Mucosa of descending colon (tissue), 3 donors: ENCODE data around the gene ANKRD28. TPM values are rescaled to one million over a fixed set of nuclear protein-coding genes. Genes with fewer than 3 reads are reported as not detected.
"Not testable (repeated sequence)": the region's sequence is repeated elsewhere in the genome, so short reads cannot be mapped to it uniquely, and the experiment has no call there.

ENCODE experiments used
- ATAC-seq: fragments of 200-7000 bp; cut with Tn5 transposase; one replicate; pipeline ENCODE4 v1.9.1; 2020; ENCODE audit warnings: mild to moderate bottlenecking, moderate library complexity
- DNase-seq, 3 donors: peaks; one replicate each; pipeline ENCODE4 v3.0.0-alpha.2; 2020
- H3K36me3 ChIP-seq: fragments of 200-600 bp; one replicate; pipeline ENCODE4 v1.8.0; 2021; ENCODE audit warnings: low read depth, mild to moderate bottlenecking
- H3K4me1 ChIP-seq: fragments of 200-600 bp; one replicate; pipeline ENCODE4 v1.8.0; 2021; ENCODE audit warnings: low read depth, mild to moderate bottlenecking
- H3K4me3 ChIP-seq: fragments of 200-600 bp; one replicate; pipeline ENCODE4 v1.8.0; 2021; ENCODE audit warnings: mild to moderate bottlenecking
- H3K9me3 ChIP-seq: fragments of 200-600 bp; one replicate; pipeline ENCODE4 v1.8.0; 2021; ENCODE audit warnings: mild to moderate bottlenecking
- CTCF ChIP-seq: fragments of 200-600 bp; IDR thresholded peaks from one replicate; pipeline ENCODE4 v1.8.0; 2022; ENCODE audit warnings: antibody characterized with exemption, mild to moderate bottlenecking
- intact Hi-C, 2 donors: fragments of 100-400 bp; cut with DNase I in 1 of 2; cut with micrococcal nuclease in 1 of 2; formaldehyde crosslinking; loops; one replicate each; pipeline versions ENCODE4 v1.11.0 to v1.11.1; 2022; cut with DNase I, micrococcal nuclease
- total RNA-seq, 3 donors: library from RNA; stranded (reverse); fragmentation: NEBNext Ultra II Directional in 2 of 3; extraction: Animal tissue kit (Norgen Biotek cat#: 25700) in 2 of 3; gene quantifications; one replicate each; pipeline versions ENCODE4 v1.2.1 to v1.2.4, GENCODE V29; 2021 to 2023
- donor health status: DM: no; HTN: no; CAD: no; lungs with moderate emphysema.
- donor health status: DM: no; HTN: no; CAD: no.
- donor health status: DM: no; HTN: yes; CAD: no.

ANKRD28 gene
- total RNA-seq, 3 donors from 2014 or later, result 50.5 to 57.3 (median 55.3) TPM

GRCh38 chr3:15819576-15819975, 21.8 kb upstream of the ANKRD28 start:
- ATAC-seq (no peak), DNase-seq (no peak)
- no peak for TF ChIP-seq CTCF
- Histone ChIP-seq H3K36me3 (no peaks in the 10 kb centered on the region), H3K4me1 (no peaks in the 10 kb centered on the region), H3K9me3 (no peaks in the 10 kb centered on the region), H3K4me3 (no peak overlapping the region)
- intact Hi-C loops, result loop anchor here in 1 of 2 donors (10.0 kb wide), 1 partner anchor 185 kb away; no protein-coding TSS in a partner anchor

- intact Hi-C loops, result loop anchor here in 1 of 2 donors (10.0 kb wide), 1 partner anchor 184 kb away; no protein-coding TSS in a partner anchor
- no peak for ATAC-seq
- no peak for TF ChIP-seq CTCF
- H3K4me3 ChIP-seq, result no peak overlapping the region
- no peaks in the 10 kb centered on the region for H3K36me3 ChIP-seq
- no peaks in the 10 kb centered on the region for H3K4me1 ChIP-seq
- no peak for DNase-seq
- H3K9me3 ChIP-seq, result no peaks in the 10 kb centered on the region
Observed at GRCh38 chr3:15819043-15819442, 21.3 kb upstream of the ANKRD28 start.

- H3K9me3 ChIP-seq, result no peaks in the 10 kb centered on the region
- DNase-seq, result no peak
- H3K36me3 ChIP-seq, result no peaks in the 10 kb centered on the region
- H3K4me3 ChIP-seq, result no peak overlapping the region
- no peak for TF ChIP-seq CTCF
- intact Hi-C loops, result loop anchor here in 1 of 2 donors (10.0 kb wide), 1 partner anchor 181 kb away; no protein-coding TSS in a partner anchor
- no peak for ATAC-seq
- H3K4me1 ChIP-seq, result peaks cover 9% of the 10 kb centered on the region
Observed at GRCh38 chr3:15815696-15816095, 17.9 kb upstream of the ANKRD28 start.

GRCh38 chr3:15813079-15813478, 15.3 kb upstream of the ANKRD28 start:
- intact Hi-C loops, result loop anchor here (5.0 to 10.0 kb wide), 2 partner anchors 178 to 181 kb away; no protein-coding TSS in a partner anchor
- peaks cover 11% of the 10 kb centered on the region for H3K4me1 ChIP-seq
- H3K9me3 ChIP-seq, H3K36me3 ChIP-seq, H3K4me3 ChIP-seq, ATAC-seq, DNase-seq: not testable (repeated sequence)

- intact Hi-C loops, result loop anchor here (5.0 to 10.0 kb wide), 2 partner anchors 177 to 180 kb away; no protein-coding TSS in a partner anchor
- Histone ChIP-seq H3K4me3 (no peak overlapping the region), H3K36me3 (no peaks in the 10 kb centered on the region), H3K9me3 (no peaks in the 10 kb centered on the region), H3K4me1 (peaks cover 11% of the 10 kb centered on the region)
- TF ChIP-seq CTCF, result no peak
- no peak for ATAC-seq
- DNase-seq, result no peak
Observed at GRCh38 chr3:15812183-15812582, 14.4 kb upstream of the ANKRD28 start.

GRCh38 chr3:15810702-15811101, 12.9 kb upstream of the ANKRD28 start:
- Histone ChIP-seq H3K4me3 (no peak overlapping the region), H3K4me1 (peaks cover 11% of the 10 kb centered on the region), H3K36me3 (no peaks in the 10 kb centered on the region), H3K9me3 (no peaks in the 10 kb centered on the region)
- TF ChIP-seq CTCF, result no peak
- DNase-seq (peak in 1 of 3 donors; percentile 17), ATAC-seq (peak; percentile 73)
- intact Hi-C loops, result loop anchor here (5.0 to 10.0 kb wide), 2 partner anchors 176 to 178 kb away; no protein-coding TSS in a partner anchor
